ENCODE results near the gene PTGES3. TPM values are rescaled to one million over a fixed set of nuclear protein-coding genes. Genes with fewer than 3 reads are reported as not detected.

Gene PTGES3
- total and polyA plus RNA-seq, 4 donors: 65.0 to 94.1 (median 81.3) TPM

DNA sequence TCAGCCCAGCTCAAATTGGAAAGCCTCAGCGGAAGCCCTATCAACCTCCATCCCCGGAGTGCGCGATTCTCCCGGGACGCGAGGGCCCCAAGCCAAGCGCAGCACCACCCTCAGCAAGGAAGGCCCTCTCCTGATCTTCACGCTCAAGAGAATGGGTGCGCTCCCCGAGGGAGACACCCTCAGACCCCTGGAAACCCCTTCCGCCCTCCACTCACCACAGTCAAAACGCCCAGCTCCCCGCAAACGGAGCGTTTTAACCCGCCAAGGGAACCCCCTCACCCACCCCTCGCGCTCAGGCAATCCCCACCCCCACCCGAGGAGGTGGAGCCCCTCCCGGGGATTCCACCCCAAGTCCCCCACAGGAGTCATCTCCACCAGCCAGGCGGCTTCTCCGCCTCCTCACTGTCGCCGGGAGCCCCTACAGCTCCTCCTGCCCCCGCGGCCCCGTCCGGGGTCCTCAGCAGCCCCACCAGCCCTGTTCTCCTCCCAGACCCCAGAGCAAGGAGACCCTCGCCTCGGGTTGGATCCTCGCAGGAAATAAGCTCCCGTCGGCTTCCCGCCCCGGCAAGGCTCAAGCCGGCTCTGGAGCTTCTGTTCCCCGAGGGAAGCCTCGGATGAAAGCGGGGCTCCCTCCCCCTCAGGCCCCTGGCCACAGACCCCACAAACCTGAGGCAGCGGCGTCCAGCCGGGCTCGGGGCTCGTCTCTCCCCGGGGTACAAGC lies 58.5 kb downstream of the PTGES3 start (continued):
- TF ChIP-seq, protein P1, sequence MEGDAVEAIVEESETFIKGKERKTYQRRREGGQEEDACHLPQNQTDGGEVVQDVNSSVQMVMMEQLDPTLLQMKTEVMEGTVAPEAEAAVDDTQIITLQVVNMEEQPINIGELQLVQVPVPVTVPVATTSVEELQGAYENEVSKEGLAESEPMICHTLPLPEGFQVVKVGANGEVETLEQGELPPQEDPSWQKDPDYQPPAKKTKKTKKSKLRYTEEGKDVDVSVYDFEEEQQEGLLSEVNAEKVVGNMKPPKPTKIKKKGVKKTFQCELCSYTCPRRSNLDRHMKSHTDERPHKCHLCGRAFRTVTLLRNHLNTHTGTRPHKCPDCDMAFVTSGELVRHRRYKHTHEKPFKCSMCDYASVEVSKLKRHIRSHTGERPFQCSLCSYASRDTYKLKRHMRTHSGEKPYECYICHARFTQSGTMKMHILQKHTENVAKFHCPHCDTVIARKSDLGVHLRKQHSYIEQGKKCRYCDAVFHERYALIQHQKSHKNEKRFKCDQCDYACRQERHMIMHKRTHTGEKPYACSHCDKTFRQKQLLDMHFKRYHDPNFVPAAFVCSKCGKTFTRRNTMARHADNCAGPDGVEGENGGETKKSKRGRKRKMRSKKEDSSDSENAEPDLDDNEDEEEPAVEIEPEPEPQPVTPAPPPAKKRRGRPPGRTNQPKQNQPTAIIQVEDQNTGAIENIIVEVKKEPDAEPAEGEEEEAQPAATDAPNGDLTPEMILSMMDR (IDR thresholded peaks at IDR 0.05; ENCODE audit: low read depth, low read length, missing input control): no peak

DNA sequence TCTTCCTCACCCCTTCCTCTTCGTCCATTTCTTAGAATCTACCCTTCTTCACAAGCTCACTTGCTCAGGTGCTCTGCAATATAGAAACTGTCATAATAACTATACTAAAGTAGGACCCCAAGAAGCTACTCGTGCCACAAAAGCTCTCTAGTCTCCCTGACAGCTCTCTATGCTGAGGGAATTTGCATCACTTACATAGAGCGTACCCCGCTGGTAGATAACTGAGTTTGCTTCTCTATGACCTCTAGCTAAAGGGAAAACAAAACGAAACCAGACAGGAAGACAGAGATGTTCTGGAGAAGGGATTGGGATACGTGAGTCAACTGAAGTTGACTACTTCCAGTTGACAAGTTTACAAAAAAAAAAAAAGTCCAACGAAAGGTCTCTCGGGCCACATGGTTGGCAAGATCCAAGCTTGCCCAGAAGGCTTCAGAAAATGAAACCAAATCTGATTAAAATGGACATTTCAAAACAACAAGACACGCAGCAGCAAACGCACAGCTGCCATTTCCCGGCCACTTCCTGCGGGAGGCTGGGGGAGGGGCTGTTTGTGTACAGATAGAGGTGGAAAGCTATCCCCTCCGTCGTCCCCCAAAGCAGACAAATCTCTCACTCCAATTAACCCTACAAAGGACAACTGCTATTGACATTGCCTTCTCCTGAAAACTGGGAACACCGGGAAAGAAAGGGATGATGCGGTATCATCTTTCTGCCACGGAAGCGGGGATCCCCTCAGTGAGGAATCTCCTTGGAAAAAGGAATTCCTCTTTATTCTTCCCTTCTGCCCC lies 59.2 kb downstream of the PTGES3 start:
- H3K4me3 ChIP-seq (ENCODE audit: low read depth in 1 of 3, low read length in 3 of 3): peak overlapping the region; percentile 79 to 99 (median 89)
- no peaks in the 10 kb centered on the region for H3K9me3 ChIP-seq (ENCODE audit: control insufficient read depth in 4 of 4, low read length in 3 of 4)
- peak overlapping the region; percentile 94 for H3K9ac ChIP-seq (ENCODE audit: low read depth in 1 of 2, low read length in 2 of 2)
- peaks cover 0 to 7% (median 0%) of the 10 kb centered on the region in 4 donors for H3K36me3 ChIP-seq (ENCODE audit: control insufficient read depth in 4 of 4, insufficient read depth in 3 of 4, low read depth in 1 of 4, low read length in 3 of 4)
- H3K27ac ChIP-seq (ENCODE audit: low read depth in 1 of 2, low read length in 2 of 2): peak overlapping the region; percentile 94 to 99
- TF ChIP-seq SP1 (IDR thresholded peaks at IDR 0.05): peak; percentile 56
- TF ChIP-seq GABPA (IDR thresholded peaks at IDR 0.05 in 1 of 2, conservative IDR thresholded peaks at IDR 0.05 in 1 of 2): peak in 1 of 2 donors; percentile 50
- TF ChIP-seq, protein P2, sequence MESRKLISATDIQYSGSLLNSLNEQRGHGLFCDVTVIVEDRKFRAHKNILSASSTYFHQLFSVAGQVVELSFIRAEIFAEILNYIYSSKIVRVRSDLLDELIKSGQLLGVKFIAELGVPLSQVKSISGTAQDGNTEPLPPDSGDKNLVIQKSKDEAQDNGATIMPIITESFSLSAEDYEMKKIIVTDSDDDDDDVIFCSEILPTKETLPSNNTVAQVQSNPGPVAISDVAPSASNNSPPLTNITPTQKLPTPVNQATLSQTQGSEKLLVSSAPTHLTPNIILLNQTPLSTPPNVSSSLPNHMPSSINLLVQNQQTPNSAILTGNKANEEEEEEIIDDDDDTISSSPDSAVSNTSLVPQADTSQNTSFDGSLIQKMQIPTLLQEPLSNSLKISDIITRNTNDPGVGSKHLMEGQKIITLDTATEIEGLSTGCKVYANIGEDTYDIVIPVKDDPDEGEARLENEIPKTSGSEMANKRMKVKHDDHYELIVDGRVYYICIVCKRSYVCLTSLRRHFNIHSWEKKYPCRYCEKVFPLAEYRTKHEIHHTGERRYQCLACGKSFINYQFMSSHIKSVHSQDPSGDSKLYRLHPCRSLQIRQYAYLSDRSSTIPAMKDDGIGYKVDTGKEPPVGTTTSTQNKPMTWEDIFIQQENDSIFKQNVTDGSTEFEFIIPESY (IDR thresholded peaks at IDR 0.05): peak; percentile 51
- TF ChIP-seq, protein P3, sequence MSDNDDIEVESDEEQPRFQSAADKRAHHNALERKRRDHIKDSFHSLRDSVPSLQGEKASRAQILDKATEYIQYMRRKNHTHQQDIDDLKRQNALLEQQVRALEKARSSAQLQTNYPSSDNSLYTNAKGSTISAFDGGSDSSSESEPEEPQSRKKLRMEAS (IDR thresholded peaks at IDR 0.05): peak; percentile 86
- TF ChIP-seq TAF1 (conservative IDR thresholded peaks at IDR 0.05): no peak
- no peak for TF ChIP-seq FOXA2 (IDR thresholded peaks at IDR 0.05)
- peak in 1 of 2 donors; percentile 46 for TF ChIP-seq EGR1 (IDR thresholded peaks at IDR 0.05; ENCODE audit: low read depth in 2 of 2)
- peak; percentile 96 for TF ChIP-seq YY1 (IDR thresholded peaks at IDR 0.05)
- peak in 1 of 2 donors; percentile 7 for TF ChIP-seq HNF4A (conservative IDR thresholded peaks at IDR 0.05)
- H3K27me3 ChIP-seq (ENCODE audit: control insufficient read depth in 4 of 4, insufficient read depth in 4 of 4, low read length in 3 of 4): no peaks in the 10 kb centered on the region
- peak; percentile 64 for DNase-seq (ENCODE audit: low spot score)
- peaks cover 15 to 56% (median 46%) of the 10 kb centered on the region in 4 donors for H3K4me1 ChIP-seq (ENCODE audit: control insufficient read depth in 4 of 4, insufficient read depth in 4 of 4, low read length in 3 of 4)
- under 1% methylated on average over 18 of the region's 18 CpGs for WGBS

DNA sequence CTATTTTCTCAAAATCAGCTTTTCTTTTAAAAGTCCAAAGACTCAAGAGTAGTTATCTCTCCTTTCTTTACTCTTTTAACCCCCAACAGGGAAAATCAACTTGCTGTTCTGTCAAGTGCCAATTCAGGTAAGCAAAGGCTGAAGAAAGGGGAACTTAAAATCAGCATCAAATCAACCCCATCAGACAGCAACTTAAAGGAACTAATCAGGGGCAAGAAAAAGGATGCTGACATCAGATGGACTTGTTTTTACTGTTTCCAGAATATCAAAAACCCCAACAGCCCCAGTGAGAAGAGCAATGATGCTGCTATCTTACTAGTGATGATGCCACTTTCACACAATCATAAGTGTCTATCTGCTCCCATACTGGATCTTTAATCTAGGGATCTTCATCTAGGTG lies 61.4 kb downstream of the PTGES3 start:
- Histone ChIP-seq H3K9me3 (ENCODE audit: control insufficient read depth in 4 of 4, low read length in 3 of 4) (no peaks in the 10 kb centered on the region), H3K27me3 (ENCODE audit: control insufficient read depth in 4 of 4, insufficient read depth in 4 of 4, low read length in 3 of 4) (no peaks in the 10 kb centered on the region), H3K4me3 (ENCODE audit: low read depth in 1 of 3, low read length in 3 of 3) (no peak overlapping the region), H3K27ac (ENCODE audit: low read depth in 1 of 2, low read length in 2 of 2) (no peak overlapping the region), H3K9ac (ENCODE audit: low read depth in 1 of 2, low read length in 2 of 2) (no peak overlapping the region), H3K36me3 (ENCODE audit: control insufficient read depth in 4 of 4, insufficient read depth in 3 of 4, low read depth in 1 of 4, low read length in 3 of 4) (peaks cover 0 to 7% (median 0%) of the 10 kb centered on the region in 4 donors), H3K4me1 (ENCODE audit: control insufficient read depth in 4 of 4, insufficient read depth in 4 of 4, low read length in 3 of 4) (peaks cover 5 to 39% (median 30%) of the 10 kb centered on the region in 4 donors)
- no peak for DNase-seq (ENCODE audit: low spot score)
- no peak for TF ChIP-seq FOXA2 (IDR thresholded peaks at IDR 0.05)
- no peak for TF ChIP-seq RAD21 (IDR thresholded peaks at IDR 0.05)
- TF ChIP-seq FOXA1 (IDR thresholded peaks at IDR 0.05): no peak
- no peak for TF ChIP-seq HNF4A (conservative IDR thresholded peaks at IDR 0.05)
- TF ChIP-seq SP1 (IDR thresholded peaks at IDR 0.05): no peak
- TF ChIP-seq, protein P4, sequence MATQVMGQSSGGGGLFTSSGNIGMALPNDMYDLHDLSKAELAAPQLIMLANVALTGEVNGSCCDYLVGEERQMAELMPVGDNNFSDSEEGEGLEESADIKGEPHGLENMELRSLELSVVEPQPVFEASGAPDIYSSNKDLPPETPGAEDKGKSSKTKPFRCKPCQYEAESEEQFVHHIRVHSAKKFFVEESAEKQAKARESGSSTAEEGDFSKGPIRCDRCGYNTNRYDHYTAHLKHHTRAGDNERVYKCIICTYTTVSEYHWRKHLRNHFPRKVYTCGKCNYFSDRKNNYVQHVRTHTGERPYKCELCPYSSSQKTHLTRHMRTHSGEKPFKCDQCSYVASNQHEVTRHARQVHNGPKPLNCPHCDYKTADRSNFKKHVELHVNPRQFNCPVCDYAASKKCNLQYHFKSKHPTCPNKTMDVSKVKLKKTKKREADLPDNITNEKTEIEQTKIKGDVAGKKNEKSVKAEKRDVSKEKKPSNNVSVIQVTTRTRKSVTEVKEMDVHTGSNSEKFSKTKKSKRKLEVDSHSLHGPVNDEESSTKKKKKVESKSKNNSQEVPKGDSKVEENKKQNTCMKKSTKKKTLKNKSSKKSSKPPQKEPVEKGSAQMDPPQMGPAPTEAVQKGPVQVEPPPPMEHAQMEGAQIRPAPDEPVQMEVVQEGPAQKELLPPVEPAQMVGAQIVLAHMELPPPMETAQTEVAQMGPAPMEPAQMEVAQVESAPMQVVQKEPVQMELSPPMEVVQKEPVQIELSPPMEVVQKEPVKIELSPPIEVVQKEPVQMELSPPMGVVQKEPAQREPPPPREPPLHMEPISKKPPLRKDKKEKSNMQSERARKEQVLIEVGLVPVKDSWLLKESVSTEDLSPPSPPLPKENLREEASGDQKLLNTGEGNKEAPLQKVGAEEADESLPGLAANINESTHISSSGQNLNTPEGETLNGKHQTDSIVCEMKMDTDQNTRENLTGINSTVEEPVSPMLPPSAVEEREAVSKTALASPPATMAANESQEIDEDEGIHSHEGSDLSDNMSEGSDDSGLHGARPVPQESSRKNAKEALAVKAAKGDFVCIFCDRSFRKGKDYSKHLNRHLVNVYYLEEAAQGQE (IDR thresholded peaks at IDR 0.05): no peak
- TF ChIP-seq, protein P3 (IDR thresholded peaks at IDR 0.05): no peak
- no peak for TF ChIP-seq EGR1 (IDR thresholded peaks at IDR 0.05; ENCODE audit: low read depth in 2 of 2)
- no peak for TF ChIP-seq RXRA (IDR thresholded peaks at IDR 0.05)
- TF ChIP-seq, protein P5, sequence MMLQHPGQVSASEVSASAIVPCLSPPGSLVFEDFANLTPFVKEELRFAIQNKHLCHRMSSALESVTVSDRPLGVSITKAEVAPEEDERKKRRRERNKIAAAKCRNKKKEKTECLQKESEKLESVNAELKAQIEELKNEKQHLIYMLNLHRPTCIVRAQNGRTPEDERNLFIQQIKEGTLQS (IDR thresholded peaks at IDR 0.05): no peak
- TF ChIP-seq NR2F2 (IDR thresholded peaks at IDR 0.05): no peak
- TF ChIP-seq YY1 (IDR thresholded peaks at IDR 0.05): no peak
- TF ChIP-seq GABPA (IDR thresholded peaks at IDR 0.05 in 1 of 2, conservative IDR thresholded peaks at IDR 0.05 in 1 of 2): no peak
- TF ChIP-seq, protein P1 (IDR thresholded peaks at IDR 0.05; ENCODE audit: low read depth, low read length, missing input control): no peak
- no peak for TF ChIP-seq TAF1 (conservative IDR thresholded peaks at IDR 0.05)

Data from liver (tissue), 9 donors.